Activated T-cell treated with anti-CD3 and anti-CD28 coated beads for 1 hour (primary cell): ENCODE results near the gene CYP2U1.

Experiments
- DNase-seq: peaks from one replicate; pipeline ENCODE4 v3.0.0-alpha.2; 2020; ENCODE audit warnings: low read depth

Gene CYP2U1

GRCh38 chr4:107987916-107988762 is 56.8 kb downstream of the CYP2U1 start:
- DNase-seq, result no peak

GRCh38 chr4:107988763-107989035 is 57.4 kb downstream of the CYP2U1 start:
- DNase-seq, result no peak

DNA sequence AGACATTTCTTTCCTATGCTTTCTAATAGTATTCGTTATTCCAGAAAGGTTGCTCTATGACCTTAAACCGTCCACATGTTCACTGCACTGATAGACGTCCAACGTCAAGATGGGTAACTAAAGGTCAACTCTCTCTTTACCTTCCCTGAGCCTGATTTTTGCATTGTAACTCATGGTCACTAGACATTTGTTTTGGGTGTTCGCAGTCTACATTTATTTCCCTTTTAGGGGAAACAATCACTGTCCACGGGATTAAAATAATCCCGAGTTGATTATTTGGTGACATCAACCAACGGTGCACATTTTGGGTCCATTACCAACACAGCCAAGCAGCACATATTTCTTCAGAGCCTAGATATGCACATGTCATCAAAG is 57.8 kb downstream of the CYP2U1 start:
- DNase-seq, result no peak

DNA sequence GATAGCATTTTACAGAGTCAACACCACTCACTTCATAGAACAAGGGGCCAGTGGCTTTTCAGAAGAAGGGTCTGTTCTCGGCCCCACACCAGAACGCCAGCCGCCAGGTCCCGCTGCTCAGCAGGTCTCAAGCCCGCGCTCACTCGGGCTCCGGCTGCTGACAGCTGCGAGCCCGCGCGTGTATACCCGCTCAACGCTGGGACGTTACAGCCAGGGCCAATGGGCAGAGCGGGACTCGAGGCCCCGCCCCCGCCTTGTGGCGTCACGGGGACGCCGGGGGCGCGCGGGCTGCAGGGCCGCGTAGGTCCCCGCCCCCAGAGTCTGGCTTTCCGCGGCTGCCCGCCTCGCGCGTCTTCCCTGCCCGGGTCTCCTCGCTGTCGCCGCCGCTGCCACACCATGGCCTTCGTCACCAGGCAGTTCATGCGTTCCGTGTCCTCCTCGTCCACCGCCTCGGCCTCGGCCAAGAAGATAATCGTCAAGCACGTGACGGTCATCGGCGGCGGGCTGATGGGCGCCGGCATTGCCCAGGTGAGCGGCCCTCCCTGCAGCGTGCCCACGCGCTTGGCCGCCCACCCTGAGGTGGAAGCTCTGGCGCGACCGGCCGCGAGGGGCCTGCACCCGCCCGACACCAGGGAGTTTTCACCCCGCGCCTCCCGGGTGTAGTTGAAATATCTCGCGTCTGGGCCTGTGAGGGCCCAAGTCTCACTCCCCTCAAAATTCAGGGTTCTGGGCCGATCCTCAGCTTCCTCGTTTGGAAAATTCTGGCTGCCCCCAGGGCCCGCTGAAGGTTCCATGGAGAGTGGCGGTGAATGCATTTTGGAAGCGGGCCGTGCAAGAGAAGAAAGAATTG is 58.4 kb downstream of the CYP2U1 start, which contains the start of gene HADH:
TSS of gene HADH (plus strand) at position 353 of the 850 bp plus-strand sequence. CDS start at position 397, 44 bp downstream.
- peak; percentile 92 for DNase-seq

- no peak for DNase-seq
Measured at GRCh38 chr4:107991945-107992630, 60.7 kb downstream of the CYP2U1 start.

GRCh38 chr4:107993969-107994368 is 62.6 kb downstream of the CYP2U1 start:
- DNase-seq, result no peak

DNA sequence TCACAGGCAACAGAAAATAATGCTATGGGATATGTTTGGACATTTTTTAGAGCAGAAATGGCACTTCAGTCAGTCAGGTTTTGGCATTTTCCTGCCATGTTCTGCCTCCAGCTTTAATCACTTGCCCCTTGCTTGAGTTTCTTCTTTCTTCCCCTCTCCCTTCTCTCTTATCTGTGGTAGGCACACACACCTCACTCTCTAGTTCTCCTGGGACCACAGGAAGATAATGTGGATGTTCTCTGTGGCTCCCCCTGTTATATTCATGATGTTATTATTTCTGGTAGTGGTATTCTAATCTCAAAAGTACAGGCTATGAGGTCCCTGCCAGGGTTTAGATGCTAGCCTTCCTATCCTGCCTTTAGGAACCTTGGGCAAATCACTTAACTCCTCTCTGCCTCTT is 63.5 kb downstream of the CYP2U1 start:
- DNase-seq, result no peak

DNA sequence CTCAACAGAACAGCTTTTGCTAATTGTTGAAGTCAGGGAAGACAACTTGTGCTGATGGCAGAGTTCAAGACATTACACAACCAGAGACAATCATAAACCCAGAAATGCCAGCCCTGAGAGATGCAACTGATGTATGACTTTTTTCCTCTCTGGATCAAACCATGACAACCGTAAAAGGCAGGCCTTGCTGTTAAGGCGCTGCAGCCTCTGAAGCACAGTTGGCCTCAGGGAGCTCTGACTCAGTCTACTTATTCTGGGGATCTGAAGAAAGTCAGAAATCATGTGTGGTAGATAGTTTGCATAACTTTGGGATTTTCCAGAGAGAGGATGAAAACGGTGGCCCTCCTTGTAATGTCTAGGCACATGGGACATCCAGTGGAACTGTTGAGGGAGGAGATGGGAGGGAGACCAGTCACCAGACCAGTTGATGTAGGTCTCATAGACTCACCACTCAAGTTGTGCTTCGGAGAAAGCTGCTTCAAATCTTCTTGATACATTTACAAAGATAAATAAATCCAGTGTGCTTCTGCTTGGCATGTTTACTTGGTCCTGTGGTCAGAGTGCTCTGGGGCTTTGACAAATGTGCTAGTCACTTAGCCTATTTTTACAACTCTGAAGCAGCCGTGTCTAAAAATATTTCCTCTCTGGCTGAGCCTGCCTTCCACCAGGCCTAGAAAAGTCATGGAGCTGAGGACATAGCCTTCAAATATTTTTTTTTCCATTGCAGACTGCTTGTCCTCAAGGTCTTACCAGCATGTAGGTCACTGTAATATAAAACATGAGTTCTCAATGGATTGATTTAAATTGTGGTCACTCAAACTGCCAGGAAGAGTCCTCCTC is 65.8 kb downstream of the CYP2U1 start:
- DNase-seq, result no peak

DNA sequence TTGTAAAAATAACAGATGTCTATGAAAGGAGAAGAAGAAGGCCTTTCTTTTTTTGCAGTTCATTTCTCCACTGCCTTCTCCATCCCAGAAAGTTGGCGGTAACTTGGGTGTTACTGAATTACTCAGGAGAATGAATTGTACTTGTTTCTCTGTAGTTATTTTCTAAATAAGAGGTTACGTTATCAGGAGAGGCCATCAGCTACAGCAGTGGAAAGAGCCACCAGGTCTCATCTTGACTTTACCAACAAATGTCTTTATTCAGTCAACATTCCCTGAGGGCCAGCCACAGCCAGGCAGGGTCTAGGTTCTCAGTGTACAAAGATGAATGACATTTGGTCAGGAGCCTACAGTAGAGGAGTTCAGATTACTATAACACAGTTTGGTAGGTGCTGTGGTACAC is 66.4 kb downstream of the CYP2U1 start:
- DNase-seq, result no peak

- DNase-seq, result no peak
Measured at GRCh38 chr4:107999932-108000539, 68.7 kb downstream of the CYP2U1 start.

DNA sequence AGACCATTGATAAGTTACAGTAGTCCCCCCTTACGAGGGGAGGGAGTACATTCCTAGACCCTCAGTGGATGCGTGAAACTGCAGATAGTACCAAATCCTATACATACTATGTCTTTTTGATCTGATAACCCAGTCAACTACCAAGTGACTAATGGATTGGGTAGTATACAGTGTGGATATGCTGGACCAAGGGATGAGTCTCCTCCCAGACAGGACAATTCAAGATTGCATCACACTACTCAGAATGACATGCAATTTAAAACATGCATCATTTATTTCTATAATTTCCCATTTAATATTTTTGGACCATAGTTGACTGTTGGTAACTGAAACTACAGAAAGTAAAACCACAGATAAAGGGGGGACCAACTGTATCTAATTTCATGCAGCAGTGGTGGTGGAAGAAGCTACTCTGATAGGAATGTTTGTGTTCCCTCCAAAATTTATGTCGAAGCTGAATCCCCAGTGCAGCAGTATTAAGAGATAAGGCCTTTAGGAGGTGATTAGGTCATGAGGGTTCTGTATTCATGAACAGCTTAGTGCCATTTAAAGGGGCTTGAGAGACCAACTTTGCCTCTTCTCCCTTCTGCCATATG is 70.3 kb downstream of the CYP2U1 start:
- no peak for DNase-seq
